VCaP (cell line): ENCODE measurements around the gene A1CF.

ENCODE experiments used
- H3K27ac ChIP-seq: fragments of 450-650 bp; 2 replicates; pipeline ENCODE4 v1.5.1; 2017
- CTCF ChIP-seq: fragments of 450-650 bp; conservative IDR thresholded peaks from 2 replicates; pipeline ENCODE4 v1.5.1; 2017; ENCODE audit warnings: mild to moderate bottlenecking, moderate library complexity

Gene A1CF

GRCh38 chr10:50846753-50847152, 38.7 kb downstream of the A1CF start:
- no peak for TF ChIP-seq CTCF
- H3K27ac ChIP-seq: no peak overlapping the region

GRCh38 chr10:50837095-50837494, 48.3 kb downstream of the A1CF start:
- no peak overlapping the region for H3K27ac ChIP-seq
- no peak for TF ChIP-seq CTCF

- TF ChIP-seq CTCF: no peak
- H3K27ac ChIP-seq: no peak overlapping the region
These were observed 53.2 kb downstream of the A1CF start for GRCh38 chr10:50832171-50832751.

- TF ChIP-seq CTCF: no peak
- no peak overlapping the region for H3K27ac ChIP-seq
These were observed 55.4 kb downstream of the A1CF start for GRCh38 chr10:50830066-50830465.

- TF ChIP-seq CTCF: no peak
- no peak overlapping the region for H3K27ac ChIP-seq
These were observed 60.6 kb downstream of the A1CF start for GRCh38 chr10:50824782-50825181.

- no peak for TF ChIP-seq CTCF
- H3K27ac ChIP-seq: no peak overlapping the region
These were observed 61.6 kb downstream of the A1CF start for GRCh38 chr10:50823789-50824188.

- TF ChIP-seq CTCF: no peak
- H3K27ac ChIP-seq: no peak overlapping the region
These were observed 75.8 kb downstream of the A1CF start for GRCh38 chr10:50809596-50809995.
